Muscle of back (tissue), 11 donors: Measurements from ENCODE around the gene ZNF493. TPM values are rescaled to one million over a fixed set of nuclear protein-coding genes. Genes with fewer than 3 reads are reported as not detected.

ENCODE experiments used
- DNase-seq, 3 donors: peaks; one replicate each; pipeline versions ENCODE4 v3.0.0 to v3.0.0-alpha.2; 2013
- polyA plus RNA-seq, 10 donors: library from polyadenylated mRNA; unstranded; fragments of 120-200 nt; gene quantifications; one replicate each; pipeline ENCODE4 v1.2.1, GENCODE V29; 2013; ENCODE audit not compliant: insufficient read length in 10 of 10

The ZNF493 gene
- polyA plus RNA-seq, 10 donors = 6.1 to 18.9 (median 13.0) TPM

- DNase-seq = no peak
Observed at GRCh38 chr19:21460686-21461085, 63.8 kb downstream of the ZNF493 start.

GRCh38 chr19:21462540-21462939 lies 65.6 kb downstream of the ZNF493 start:
- DNase-seq = no peak

- DNase-seq = peak; percentile 25 to 79 (median 58)
Observed at GRCh38 chr19:21463449-21464105, 66.6 kb downstream of the ZNF493 start.

- DNase-seq = no peak
Observed at GRCh38 chr19:21466627-21467026, 69.7 kb downstream of the ZNF493 start.

DNA sequence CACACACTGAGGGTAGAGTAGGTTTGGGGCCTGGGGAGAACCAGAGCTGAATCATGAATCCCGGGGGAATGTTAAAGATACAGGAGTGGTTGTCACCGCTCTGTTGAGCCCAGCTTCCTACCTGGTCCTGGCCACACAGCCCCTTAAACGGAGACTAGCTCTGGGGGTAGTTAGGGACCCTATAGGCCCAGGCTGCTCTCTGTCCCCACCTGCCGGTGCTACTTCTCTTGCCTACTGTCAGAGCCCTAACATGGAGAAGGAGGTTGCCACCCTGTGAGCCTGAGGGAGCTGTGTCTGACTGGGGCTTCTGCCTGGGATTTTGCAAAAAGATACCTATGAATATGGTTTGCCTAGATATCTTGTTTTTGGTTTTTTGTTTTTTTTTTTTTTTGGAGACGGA lies 71.9 kb downstream of the ZNF493 start:
- DNase-seq = no peak

DNA sequence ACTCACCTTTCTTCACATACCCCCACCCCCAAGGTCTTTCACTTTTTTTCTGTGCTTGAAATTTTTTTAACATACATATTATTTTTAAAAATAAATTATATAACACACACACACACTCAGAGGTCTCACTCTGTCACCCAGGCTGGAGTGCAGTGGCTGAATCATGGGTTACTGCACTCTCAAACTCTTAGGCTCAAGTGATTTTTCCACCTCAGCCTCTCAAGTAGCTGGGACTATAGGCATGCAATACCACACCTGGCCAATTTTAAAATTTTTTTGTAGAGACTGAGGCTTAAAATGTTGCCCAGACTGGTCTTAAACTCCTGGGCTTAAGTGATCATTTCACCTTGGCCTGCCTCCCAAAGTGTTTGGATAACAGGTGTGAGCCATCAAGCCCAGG lies 75.6 kb downstream of the ZNF493 start:
- DNase-seq = no peak

GRCh38 chr19:21474671-21475181 lies 77.8 kb downstream of the ZNF493 start:
- peak; percentile 67 to 94 (median 88) for DNase-seq

Other genes with a start within 250 kb of the ZNF493 start
- gene ZNF708, start 67.7 kb upstream of the ZNF493 start, polyA plus RNA-seq = 10 to 100 TPM in 8 of 10 donors, 1 to 10 TPM in 2; 8.9 to 12.5 (median 10.5) TPM
- 10 to 100 TPM; 12.5 to 24.4 (median 19.5) TPM for gene ZNF738, start 38.1 kb upstream of the ZNF493 start, polyA plus RNA-seq
- 10 to 100 TPM in 9 of 10 donors, 1 to 10 TPM in 1; 9.9 to 17.7 (median 14.8) TPM for gene ZNF429, start 108.5 kb downstream of the ZNF493 start, polyA plus RNA-seq